K562 (cell line): ENCODE results near the gene RPP25. TPM values are rescaled to one million over a fixed set of nuclear protein-coding genes. Genes with fewer than 3 reads are reported as not detected.

Source experiments
- ATAC-seq: fragments of 200-7000 bp; cut with Tn5 transposase; 3 replicates; pipeline ENCODE4 v1.9.1; 2020; ENCODE audit warnings: moderate library complexity
- BruUV-seq: library from RNA; stranded (reverse); fragments of 400-500 nt; replicated peaks from 2 replicates; lab custom pipeline; 2021; lab: Mats Ljungman, UMichigan
- CTCF ChIA-PET: fragments of 300-600 bp; formaldehyde crosslinking; extraction: SDS; loops from one replicate; lab custom pipeline; 2021; ENCODE audit warnings: low intra/inter-chr PET ratio; lab: Yijun Ruan, JAX
- POLR2A ChIA-PET: fragments of 300-600, 350-650 bp; sonication (Branson Sonifier 250); formaldehyde crosslinking; extraction: SDS; loops from one replicate; lab custom pipeline; 2021; ENCODE audit warnings: antibody characterized with exemption, inconsistent platforms; lab: Yijun Ruan, JAX
- DNase-seq, 4 experiments: peaks; one replicate each; pipeline versions ENCODE4 v3.0.0 to v3.0.0-alpha.2; 2011 to 2018; ENCODE audit warnings: low spot score in 3 of 4, mixed read lengths in 3 of 4; ENCODE audit errors: extremely low read depth in 1 of 4
- FAIRE-seq: peaks from 2 replicates; lab custom pipeline; 2011; peaks lifted over from hg19 to GRCh38; lab: Jason Lieb, UNC
- H2AFZ ChIP-seq: 2 replicates; pipeline ENCODE4 v1.6.0; 2011; ENCODE audit warnings: low read depth, low read length, control low read depth, inconsistent platforms
- H3K27ac ChIP-seq: fragments of 200-600 bp; 3 replicates; pipeline ENCODE4 v1.8.0; 2011; ENCODE audit warnings: low read depth, mild to moderate bottlenecking, control low read depth, inconsistent platforms, low read length, moderate library complexity, mixed read lengths; ENCODE audit errors: extremely low read depth
- H3K27me3 ChIP-seq, 2 experiments: fragments of 300-600 bp in 1 of 2; 2 replicates in 1 of 2; 3 replicates in 1 of 2; pipeline versions ENCODE4 v1.6.0 to v1.8.0; 2011; ENCODE audit warnings: inconsistent platforms in 2 of 2, low read length in 2 of 2, mild to moderate bottlenecking in 1 of 2, mixed read lengths in 1 of 2, moderate library complexity in 1 of 2; ENCODE audit not compliant: control insufficient read depth in 2 of 2, insufficient read depth in 2 of 2
- H3K36me3 ChIP-seq: fragments of 300-600 bp; 3 replicates; pipeline ENCODE4 v1.8.0; 2011; ENCODE audit warnings: mild to moderate bottlenecking, low read length, inconsistent platforms; ENCODE audit not compliant: control insufficient read depth, insufficient read depth
- H3K4me1 ChIP-seq, 2 experiments: fragments of 200-600 bp in 1 of 2; replicated peaks in 1 of 2; 2 replicates in 1 of 2; 3 replicates in 1 of 2; pipeline versions ENCODE4 v1.5.1 to v1.8.0; 2011; ENCODE audit warnings: inconsistent platforms in 2 of 2, low read length in 2 of 2, mild to moderate bottlenecking in 1 of 2, mixed read lengths in 1 of 2, moderate library complexity in 1 of 2; ENCODE audit not compliant: control insufficient read depth in 2 of 2, insufficient read depth in 2 of 2
- H3K4me2 ChIP-seq: 2 replicates; pipeline ENCODE4 v1.6.1; 2011; ENCODE audit warnings: low read length, control low read depth, inconsistent platforms, mixed read lengths; ENCODE audit not compliant: insufficient read depth
- H3K4me3 ChIP-seq: fragments of 200-600 bp; sonication (generic), shearing (Covaris generic); 2 replicates; pipeline ENCODE4 v1.5.1; 2016; ENCODE audit warnings: control low read depth, inconsistent platforms
- H3K79me2 ChIP-seq: fragments of 200-600 bp; 3 replicates; pipeline ENCODE4 v1.8.0; 2011; ENCODE audit warnings: low read length, inconsistent platforms; ENCODE audit not compliant: control insufficient read depth, insufficient read depth
- H3K9ac ChIP-seq, 2 experiments: 2 replicates each; pipeline versions ENCODE4 v1.6.0 to v1.6.1; 2011; ENCODE audit warnings: low read depth in 2 of 2, low read length in 2 of 2, control low read depth in 1 of 2, inconsistent platforms in 1 of 2, mild to moderate bottlenecking in 1 of 2, mixed read lengths in 1 of 2; ENCODE audit not compliant: insufficient read depth in 1 of 2
- H3K9me1 ChIP-seq: one replicate; pipeline ENCODE4 v1.6.0; 2011; ENCODE audit warnings: inconsistent platforms, mild to moderate bottlenecking, low read length, moderate library complexity; ENCODE audit not compliant: control insufficient read depth, insufficient read depth
- H3K9me3 ChIP-seq: replicated peaks from 2 replicates; pipeline ENCODE4 v1.5.1; 2011; ENCODE audit warnings: low read depth, low read length, inconsistent platforms; ENCODE audit not compliant: control insufficient read depth, insufficient read depth
- H4K20me1 ChIP-seq: replicated peaks from 2 replicates; pipeline ENCODE4 v1.6.1; 2011; ENCODE audit warnings: low read length, inconsistent platforms, mixed read lengths; ENCODE audit not compliant: control insufficient read depth, insufficient read depth
- CSDE1 ChIP-seq, 2 experiments: fragments of 450-650 bp; IDR thresholded peaks; 2 replicates each; pipeline ENCODE4 v1.6.1; 2016; ENCODE audit warnings: mild to moderate bottlenecking in 1 of 2
- DMBX1 ChIP-seq: fragments of 250-450 bp; sonication (Bioruptor Pico); IDR thresholded peaks from 2 replicates; pipeline ENCODE4 v1.8.0; 2022; ENCODE audit warnings: inconsistent platforms, mild to moderate bottlenecking, moderate library complexity, borderline replicate concordance
- ETV1 ChIP-seq: fragments of 450-650 bp; conservative IDR thresholded peaks from 2 replicates; pipeline ENCODE4 v1.6.1; 2016; ENCODE audit warnings: missing genetic modification characterization, control low read depth, low read depth, missing compliant biosample characterization
- MAZ ChIP-seq, 2 experiments: fragments of 450-650 bp in 1 of 2; sonication (generic) in 1 of 2; formaldehyde crosslinking; IDR thresholded peaks in 1 of 2; conservative IDR thresholded peaks in 1 of 2; 2 replicates each; pipeline versions ENCODE4 v1.4.0 to v1.5.0; 2020; ENCODE audit warnings: mild to moderate bottlenecking in 1 of 2, missing genetic modification reagents in 1 of 2
- MTA2 ChIP-seq: fragments of 450-650 bp; IDR thresholded peaks from 2 replicates; pipeline ENCODE4 v1.6.1; 2016; ENCODE audit warnings: low read depth
- RAD51 ChIP-seq: fragments of 450-650 bp; IDR thresholded peaks from 2 replicates; pipeline ENCODE4 v1.7.1; 2016; ENCODE audit warnings: low read depth, mild to moderate bottlenecking, borderline replicate concordance
- ZBED1 ChIP-seq: IDR thresholded peaks from 2 replicates; pipeline ENCODE4 v1.6.1; 2014
- WGBS: fragments of 100-300 bp; shearing (Covaris generic); methylation state at CpG from one replicate; pipeline ENCODE4 v1.1.6; 2016; ENCODE audit warnings: low coverage, mixed read lengths; ENCODE audit not compliant: insufficient coverage; ENCODE audit errors: missing lambda C conversion rate; 5-methylcytosine and 5-hydroxymethylcytosine counted together
- in situ Hi-C: fragments of 300-500 bp; cut with MboI; formaldehyde crosslinking; loops from 4 replicates; pipeline ENCODE4 v1.15.0; 2018; ENCODE audit warnings: inconsistent platforms, mixed read lengths
- intact Hi-C: fragments of 100-400 bp; cut with micrococcal nuclease; formaldehyde crosslinking; loops from 2 replicates; pipeline ENCODE4 v1.14.2; 2022
- polyA plus RNA-seq, 8 experiments: library from polyadenylated mRNA; depleted of rRNA in 4 of 8; stranded (reverse) in 5 of 8; unstranded in 3 of 8; fragments of >200 nt; fragmentation: Nextera tagmentation in 2 of 8; fragmentation: Illumina TruSeq in 1 of 8; extraction: Ambion mirVana in 2 of 8; extraction: Trizol in 1 of 8; gene quantifications; 2 replicates each; pipeline versions ENCODE4 v1.2.1 to v1.2.3, GENCODE V29; 2011 to 2014; ENCODE audit warnings: inconsistent platforms in 1 of 8, missing spikeins in 1 of 8
- total RNA-seq, 7 experiments: library from RNA; depleted of rRNA in 6 of 7; stranded (reverse); fragments of >200 nt in 6 of 7; fragmentation: Illumina TruSeq in 2 of 7; extraction: Trizol in 2 of 7; gene quantifications; 2 replicates each; pipeline versions ENCODE4 v1.2.1 to v1.2.3, GENCODE V29; 2011 to 2021; ENCODE audit warnings: low replicate concordance in 1 of 7

RPP25 gene
- total and polyA plus RNA-seq, 9 of the 15 experiments (the other 6 are each of a cell fraction or from before 2014, with no cell fraction given) = 1.1 to 12.3 (median 5.6) TPM

DNA sequence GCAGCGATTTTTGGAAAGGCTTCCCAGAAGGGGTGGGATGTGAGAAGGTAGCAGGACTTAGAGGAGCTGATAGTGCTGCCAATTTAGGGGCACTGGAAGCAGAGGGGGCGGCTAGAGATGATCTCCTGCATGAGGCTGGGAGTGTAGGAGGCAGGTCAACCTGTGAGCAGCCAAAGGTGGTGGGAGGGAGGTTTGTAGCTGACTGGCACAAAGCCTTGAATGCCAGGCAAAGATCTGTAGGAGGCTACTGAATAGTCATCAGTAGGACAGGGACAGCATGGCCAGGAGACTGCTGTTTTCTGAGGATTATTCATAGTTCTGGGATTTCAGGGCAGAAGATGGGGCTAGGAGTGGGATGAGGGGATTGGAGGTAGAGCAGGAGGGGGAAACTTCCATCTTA is 41.0 kb upstream of the RPP25 start:
- in situ Hi-C loops (no loop called here), intact Hi-C loops (no loop called here)
- H3K79me2 ChIP-seq = no peaks in the 10 kb centered on the region
- BruUV-seq = no TSS peak
- DNase-seq (no peak), ATAC-seq (no peak), FAIRE-seq (no peak)
- no peak overlapping the region for H3K27ac ChIP-seq
- H3K4me2 ChIP-seq = no peak overlapping the region
- peaks cover 8% of the 10 kb centered on the region for H4K20me1 ChIP-seq
- TF ChIP-seq ETV1 (tag) (no peak), CSDE1 (IDR thresholded peaks at IDR 0.05) (no peak), MTA2 (no peak), ZBED1 (no peak), MAZ (CRISPR knock-in tag; conservative IDR thresholded peaks at IDR 0.05 in 1 of 2, IDR thresholded peaks at IDR 0.05 in 1 of 2) (no peak), DMBX1 (CRISPR knock-in tag) (no peak), RAD51 (no peak)
- ChIA-PET CTCF (no interaction called here), POLR2A (interaction anchor here (0.6 to 0.8 kb wide), 4 partner anchors 8 to 226 kb away, joined by 3 to 4 read pairs (median 3); no protein-coding TSS in a partner anchor)
- H3K9ac ChIP-seq = no peak overlapping the region
- peaks cover 2% of the 10 kb centered on the region for H3K9me1 ChIP-seq
- H3K36me3 ChIP-seq = no peaks in the 10 kb centered on the region
- WGBS = 0% methylated on average over 2 of the region's 2 CpGs
- peaks cover 18 to 42% of the 10 kb centered on the region in 2 experiments for H3K27me3 ChIP-seq
- peaks cover 0 to 14% of the 10 kb centered on the region in 2 experiments; a peak in 3 of 5 replicates for H3K4me1 ChIP-seq
- H3K4me3 ChIP-seq = no peak overlapping the region
- H2AFZ ChIP-seq = no peak overlapping the region
- H3K9me3 ChIP-seq = no peaks in the 10 kb centered on the region
